BE2C (cell line): Measurements from ENCODE around the gene HOXC10.

Experiments
- DNase-seq: peaks from one replicate; pipeline ENCODE4 v3.0.0-alpha.2; 2020
- H3K27me3 ChIP-seq: fragments of 250-450 bp; sonication (Bioruptor Pico); 2 replicates; pipeline ENCODE4 v1.5.1; 2020; ENCODE audit warnings: mild to moderate bottlenecking
- H3K36me3 ChIP-seq: fragments of 250-450 bp; sonication (Bioruptor Pico); 2 replicates; pipeline ENCODE4 v1.5.1; 2020; ENCODE audit warnings: mild to moderate bottlenecking
- H3K4me1 ChIP-seq: fragments of 250-450 bp; sonication (Bioruptor Pico); 2 replicates; pipeline ENCODE4 v1.5.1; 2020
- H3K4me3 ChIP-seq: 2 replicates; pipeline ENCODE4 v1.5.1; 2011; ENCODE audit warnings: low read depth, low read length
- H3K9me3 ChIP-seq: fragments of 250-450 bp; sonication (Bioruptor Pico); 2 replicates; pipeline ENCODE4 v1.5.1; 2020
- TF ChIP-seq, protein P1 (sequence below): IDR thresholded peaks from 2 replicates; pipeline ENCODE4 v1.5.1; 2012; ENCODE audit warnings: mild to moderate bottlenecking, low read depth, low read length

The HOXC10 gene

DNA sequence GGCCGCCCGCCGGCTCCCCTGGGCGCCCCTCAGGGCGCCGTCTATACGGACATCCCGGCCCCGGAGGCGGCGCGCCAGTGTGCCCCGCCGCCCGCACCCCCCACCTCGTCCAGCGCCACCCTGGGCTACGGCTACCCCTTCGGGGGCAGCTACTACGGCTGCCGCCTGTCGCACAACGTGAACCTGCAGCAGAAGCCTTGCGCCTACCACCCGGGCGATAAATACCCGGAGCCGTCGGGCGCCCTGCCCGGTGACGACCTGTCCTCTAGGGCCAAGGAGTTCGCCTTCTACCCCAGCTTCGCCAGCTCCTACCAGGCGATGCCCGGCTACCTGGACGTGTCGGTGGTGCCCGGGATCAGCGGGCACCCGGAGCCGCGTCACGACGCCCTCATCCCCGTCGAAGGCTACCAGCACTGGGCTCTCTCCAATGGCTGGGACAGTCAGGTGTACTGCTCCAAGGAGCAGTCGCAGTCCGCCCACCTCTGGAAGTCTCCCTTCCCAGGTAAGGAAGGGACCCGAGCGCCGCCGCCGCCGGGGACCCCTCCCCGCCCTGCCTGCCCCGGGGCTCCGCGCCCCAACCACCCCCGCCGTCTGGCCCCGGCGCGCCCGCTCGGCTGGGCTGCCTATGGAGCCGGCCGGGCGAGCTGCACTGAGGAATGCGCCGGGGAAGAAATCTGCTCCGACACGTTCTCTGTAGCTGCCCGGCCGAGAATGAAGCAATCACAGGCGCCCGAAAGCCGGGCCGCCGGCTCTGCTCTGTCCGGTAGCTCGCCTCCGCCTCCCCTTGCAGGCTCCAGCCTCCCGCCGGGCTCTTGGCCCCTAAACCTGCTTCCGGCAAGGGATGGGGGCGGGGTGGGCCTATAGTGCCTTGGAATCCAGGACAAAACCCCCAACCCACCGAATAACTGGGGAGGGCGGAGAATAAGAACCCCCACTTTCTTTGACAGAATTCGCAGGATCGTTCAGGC, 45.5 kb upstream of the HOXC10 start:
- TF ChIP-seq, protein P1, sequence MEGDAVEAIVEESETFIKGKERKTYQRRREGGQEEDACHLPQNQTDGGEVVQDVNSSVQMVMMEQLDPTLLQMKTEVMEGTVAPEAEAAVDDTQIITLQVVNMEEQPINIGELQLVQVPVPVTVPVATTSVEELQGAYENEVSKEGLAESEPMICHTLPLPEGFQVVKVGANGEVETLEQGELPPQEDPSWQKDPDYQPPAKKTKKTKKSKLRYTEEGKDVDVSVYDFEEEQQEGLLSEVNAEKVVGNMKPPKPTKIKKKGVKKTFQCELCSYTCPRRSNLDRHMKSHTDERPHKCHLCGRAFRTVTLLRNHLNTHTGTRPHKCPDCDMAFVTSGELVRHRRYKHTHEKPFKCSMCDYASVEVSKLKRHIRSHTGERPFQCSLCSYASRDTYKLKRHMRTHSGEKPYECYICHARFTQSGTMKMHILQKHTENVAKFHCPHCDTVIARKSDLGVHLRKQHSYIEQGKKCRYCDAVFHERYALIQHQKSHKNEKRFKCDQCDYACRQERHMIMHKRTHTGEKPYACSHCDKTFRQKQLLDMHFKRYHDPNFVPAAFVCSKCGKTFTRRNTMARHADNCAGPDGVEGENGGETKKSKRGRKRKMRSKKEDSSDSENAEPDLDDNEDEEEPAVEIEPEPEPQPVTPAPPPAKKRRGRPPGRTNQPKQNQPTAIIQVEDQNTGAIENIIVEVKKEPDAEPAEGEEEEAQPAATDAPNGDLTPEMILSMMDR: no peak
- DNase-seq: no peak
- Histone ChIP-seq H3K4me3 (peak overlapping the region; percentile 41; the same call in 1 of the 2 replicates), H3K9me3 (no peaks in the 10 kb centered on the region), H3K27me3 (peaks cover 96% of the 10 kb centered on the region), H3K4me1 (no peaks in the 10 kb centered on the region), H3K36me3 (no peaks in the 10 kb centered on the region)

DNA sequence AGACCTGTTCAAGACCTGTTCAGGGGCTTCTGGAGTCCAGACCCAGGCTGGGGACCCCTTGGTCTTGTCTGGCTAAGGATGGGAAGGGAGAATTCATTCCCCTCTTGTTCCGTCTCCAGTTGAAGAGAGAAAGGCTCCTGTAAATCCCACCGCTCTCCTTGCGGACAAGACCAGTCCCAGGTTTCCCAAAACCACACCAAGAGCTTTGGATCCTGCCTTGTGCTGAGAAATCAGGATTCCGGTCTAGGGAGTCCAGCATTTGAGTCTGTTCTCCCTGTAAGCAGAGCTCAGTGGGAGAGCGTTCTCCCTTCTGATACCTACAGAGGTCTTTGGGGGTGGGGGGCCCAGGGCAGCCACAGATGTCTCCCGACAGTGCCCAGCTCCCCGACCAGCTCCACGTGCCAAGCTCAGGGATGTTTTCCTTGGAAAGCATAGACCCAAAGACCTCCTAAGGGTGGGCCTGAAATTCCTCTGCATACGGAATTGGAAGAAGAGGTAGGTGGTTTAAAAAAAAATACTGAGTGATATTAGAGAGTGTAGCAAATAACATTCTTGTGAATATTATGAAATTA, 44.4 kb upstream of the HOXC10 start:
- H3K36me3 ChIP-seq: no peaks in the 10 kb centered on the region
- no peak overlapping the region for H3K4me3 ChIP-seq
- H3K4me1 ChIP-seq: no peaks in the 10 kb centered on the region
- H3K27me3 ChIP-seq: peaks cover 96% of the 10 kb centered on the region
- no peak for DNase-seq
- H3K9me3 ChIP-seq: no peaks in the 10 kb centered on the region
- TF ChIP-seq, protein P1: no peak

DNA sequence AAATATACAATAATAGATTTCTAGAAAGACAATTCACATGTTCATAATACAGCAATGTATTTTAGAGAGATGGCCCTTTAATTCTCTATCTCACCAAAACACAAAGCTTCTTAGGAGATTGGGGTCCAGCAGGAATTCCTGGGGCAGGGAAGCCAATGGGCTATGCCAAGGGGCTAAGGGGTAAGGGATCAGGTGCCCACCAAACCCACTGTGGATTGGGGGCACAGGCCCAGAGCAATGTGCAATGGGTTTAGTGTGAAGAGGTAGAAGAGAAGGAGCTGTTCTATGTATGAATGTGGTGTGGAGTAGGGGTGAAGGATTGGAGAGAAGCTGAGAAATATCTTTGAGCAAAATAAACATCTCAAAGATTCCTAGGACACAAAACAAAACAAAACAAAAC, 43.8 kb upstream of the HOXC10 start:
- TF ChIP-seq, protein P1: no peak
- no peaks in the 10 kb centered on the region for H3K36me3 ChIP-seq
- no peak for DNase-seq
- H3K4me3 ChIP-seq: no peak overlapping the region
- H3K4me1 ChIP-seq: no peaks in the 10 kb centered on the region
- H3K9me3 ChIP-seq: no peaks in the 10 kb centered on the region
- peaks cover 96% of the 10 kb centered on the region for H3K27me3 ChIP-seq

DNA sequence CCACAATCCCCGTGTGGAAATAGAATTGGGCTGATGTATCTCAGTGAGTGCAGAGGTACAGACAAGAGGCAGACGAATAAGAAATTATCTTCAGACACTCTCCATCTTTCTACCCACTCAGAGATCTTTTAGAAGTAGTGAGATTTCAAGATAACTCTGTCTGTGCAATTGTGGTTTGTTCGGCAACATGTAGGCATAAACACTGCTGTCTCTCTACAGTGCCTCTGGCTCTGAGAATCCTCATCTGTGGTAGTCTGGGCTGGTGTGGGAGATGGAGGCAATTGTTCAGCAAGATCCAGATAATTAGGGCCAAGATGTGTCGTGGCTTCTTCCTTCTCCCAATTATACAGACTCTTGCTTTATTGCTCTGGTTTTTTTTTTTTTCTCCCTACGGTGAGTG, 43.2 kb upstream of the HOXC10 start:
- DNase-seq: no peak
- Histone ChIP-seq H3K4me3 (no peak overlapping the region), H3K9me3 (no peaks in the 10 kb centered on the region), H3K4me1 (no peaks in the 10 kb centered on the region), H3K36me3 (no peaks in the 10 kb centered on the region), H3K27me3 (peaks cover 96% of the 10 kb centered on the region)
- TF ChIP-seq, protein P1: no peak

DNA sequence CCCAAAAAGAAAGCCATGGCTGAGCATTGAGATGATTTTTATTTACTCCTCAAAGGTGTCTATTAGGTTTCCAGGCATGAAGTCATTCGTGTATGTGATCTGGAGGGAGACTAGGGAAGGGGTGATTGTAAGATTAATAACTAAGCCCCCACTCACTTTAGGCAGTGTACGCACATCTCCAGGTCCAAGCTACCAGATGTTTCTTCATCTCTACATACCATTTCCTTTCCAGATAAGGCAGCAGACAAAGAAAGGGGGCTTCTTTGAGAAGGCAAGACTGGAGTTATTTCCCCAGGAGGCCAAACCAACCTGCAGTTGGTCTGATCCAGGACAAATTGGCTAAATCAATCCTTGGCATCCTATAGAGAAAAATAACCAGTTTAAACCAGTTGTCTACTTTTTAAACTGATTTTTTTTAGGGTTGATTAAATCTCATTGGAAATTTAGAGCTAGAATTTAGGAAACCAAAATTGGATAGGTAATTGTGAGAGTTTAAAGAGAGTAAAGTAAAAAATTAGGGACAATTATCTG, 42.4 kb upstream of the HOXC10 start:
- DNase-seq: no peak
- Histone ChIP-seq H3K4me3 (no peak overlapping the region), H3K36me3 (no peaks in the 10 kb centered on the region), H3K27me3 (peaks cover 96% of the 10 kb centered on the region), H3K9me3 (no peaks in the 10 kb centered on the region), H3K4me1 (no peaks in the 10 kb centered on the region)
- TF ChIP-seq, protein P1: no peak

DNA sequence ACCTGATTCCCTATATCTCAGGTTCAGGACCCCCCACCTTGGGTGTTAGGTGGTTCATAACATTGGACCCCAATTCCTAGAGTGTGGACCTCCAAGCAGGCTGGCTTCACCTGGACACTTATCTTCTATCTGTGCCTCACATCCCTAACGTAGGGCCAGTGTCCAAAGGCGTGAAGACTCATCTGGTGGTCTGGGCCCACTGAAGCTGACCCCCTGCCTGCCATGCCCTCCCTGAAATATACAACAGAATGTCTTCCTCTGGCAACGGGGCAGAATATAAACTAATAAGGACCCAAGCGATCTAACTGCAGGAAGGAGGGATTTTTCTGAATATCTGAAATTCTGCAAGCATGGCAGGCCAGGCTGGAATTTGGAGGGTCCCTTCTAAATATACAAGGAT, 40.7 kb upstream of the HOXC10 start:
- TF ChIP-seq, protein P1: no peak
- Histone ChIP-seq H3K9me3 (no peaks in the 10 kb centered on the region), H3K27me3 (peaks cover 96% of the 10 kb centered on the region), H3K4me3 (no peak overlapping the region), H3K36me3 (no peaks in the 10 kb centered on the region), H3K4me1 (no peaks in the 10 kb centered on the region)
- no peak for DNase-seq
